Neural cell (in vitro differentiated cells): Measurements from ENCODE around the gene GRP. TPM values are rescaled to one million over a fixed set of nuclear protein-coding genes. Genes with fewer than 3 reads are reported as not detected.

Source experiments
- H2AFZ ChIP-seq: fragments of 200-600, 300-800 bp; sonication (generic), shearing (Covaris generic); 2 replicates; pipeline ENCODE4 v1.6.0; 2014; ENCODE audit warnings: low read depth, mild to moderate bottlenecking, antibody characterized with exemption, low read length, moderate library complexity
- H3F3A ChIP-seq: fragments of 200-600 bp; shearing (Covaris generic); 2 replicates; pipeline ENCODE4 v1.6.1; 2016; ENCODE audit warnings: mild to moderate bottlenecking, moderate library complexity, mixed read lengths, antibody characterized with exemption, low read length; ENCODE audit not compliant: insufficient read depth, poor library complexity, severe bottlenecking
- H3K27ac ChIP-seq: fragments of 200-600, 300-800 bp; sonication (generic), shearing (Covaris generic); 2 replicates; pipeline ENCODE4 v1.5.1; 2014; ENCODE audit warnings: mild to moderate bottlenecking, low read length, moderate library complexity
- H3K27me3 ChIP-seq: fragments of 300-800, 200-600 bp; sonication (generic), shearing (Covaris generic); 2 replicates; pipeline ENCODE4 v1.6.0; 2014; ENCODE audit warnings: mild to moderate bottlenecking, low read depth, low read length, moderate library complexity; ENCODE audit not compliant: insufficient read depth
- H3K36me3 ChIP-seq: fragments of 300-800, 200-600 bp; sonication (generic), shearing (Covaris generic); 2 replicates; pipeline ENCODE4 v1.5.1; 2014; ENCODE audit warnings: mild to moderate bottlenecking, antibody characterized with exemption, low read length, moderate library complexity; ENCODE audit not compliant: insufficient read depth
- H3K4me2 ChIP-seq: fragments of 300-800, 200-600 bp; sonication (generic), shearing (Covaris generic); 2 replicates; pipeline ENCODE4 v1.6.0; 2014; ENCODE audit warnings: mild to moderate bottlenecking, low read length
- H3K4me3 ChIP-seq: fragments of 300-800, 200-600 bp; sonication (generic), shearing (Covaris generic); 2 replicates; pipeline ENCODE4 v1.5.1; 2014; ENCODE audit warnings: mild to moderate bottlenecking, low read length, moderate library complexity
- H3K79me2 ChIP-seq: fragments of 200-600 bp; shearing (Covaris generic); replicated peaks from 2 replicates; pipeline ENCODE4 v1.6.0; 2014; ENCODE audit warnings: mild to moderate bottlenecking, low read length, moderate library complexity; ENCODE audit not compliant: insufficient read depth
- H3K9ac ChIP-seq: fragments of 300-800, 200-600 bp; sonication (generic), shearing (Covaris generic); 2 replicates; pipeline ENCODE4 v1.6.1; 2016; ENCODE audit warnings: mild to moderate bottlenecking, low read length, mixed read lengths
- H3K9me2 ChIP-seq: fragments of 200-600 bp; shearing (Covaris generic); 2 replicates; pipeline ENCODE4 v1.6.1; 2016; ENCODE audit warnings: mild to moderate bottlenecking, low read length, mixed read lengths; ENCODE audit not compliant: insufficient read depth
- H3K9me3 ChIP-seq: fragments of 200-600, 300-800 bp; sonication (generic), shearing (Covaris generic); 2 replicates; pipeline ENCODE4 v1.6.1; 2016; ENCODE audit warnings: mild to moderate bottlenecking, mixed run types, low read length, moderate library complexity, mixed read lengths
- H4K20me1 ChIP-seq: fragments of 200-600 bp; shearing (Covaris generic); 2 replicates; pipeline ENCODE4 v1.6.1; 2016; ENCODE audit warnings: mild to moderate bottlenecking, mixed run types; ENCODE audit not compliant: insufficient read depth
- EP300 ChIP-seq: fragments of 450-650 bp; conservative IDR thresholded peaks from 2 replicates; pipeline ENCODE4 v1.6.1; 2014; ENCODE audit warnings: antibody characterized with exemption, mild to moderate bottlenecking, moderate library complexity; ENCODE audit not compliant: poor library complexity, severe bottlenecking
- EZH2 ChIP-seq: fragments of 200-600, 300-800 bp; shearing (Covaris generic), sonication (generic); IDR thresholded peaks from 2 replicates; pipeline ENCODE4 v1.6.1; 2014; ENCODE audit warnings: antibody characterized with exemption, low read length, borderline replicate concordance, mild to moderate bottlenecking; ENCODE audit not compliant: insufficient read depth, poor library complexity, severe bottlenecking
- MXI1 ChIP-seq: fragments of 450-650 bp; conservative IDR thresholded peaks from 2 replicates; pipeline ENCODE4 v1.6.1; 2014; ENCODE audit warnings: antibody characterized with exemption, mild to moderate bottlenecking; ENCODE audit not compliant: poor library complexity, severe bottlenecking
- POLR2AphosphoS5 ChIP-seq: IDR thresholded peaks from 2 replicates; pipeline ENCODE4 v1.6.1; 2012
- RAD21 ChIP-seq: fragments of 450-650 bp; conservative IDR thresholded peaks from 2 replicates; pipeline ENCODE4 v1.6.1; 2014; ENCODE audit warnings: antibody characterized with exemption, mild to moderate bottlenecking, moderate library complexity
- SMC3 ChIP-seq: fragments of 450-650 bp; conservative IDR thresholded peaks from 2 replicates; pipeline ENCODE4 v1.6.1; 2014; ENCODE audit warnings: antibody characterized with exemption, mild to moderate bottlenecking, moderate library complexity; ENCODE audit not compliant: poor library complexity
- TAF1 ChIP-seq: IDR thresholded peaks from 2 replicates; pipeline ENCODE4 v1.6.1; 2012; ENCODE audit warnings: low read depth
- polyA plus RNA-seq: library from polyadenylated mRNA; depleted of rRNA; stranded (reverse); fragments of >200 nt; gene quantifications from 2 replicates; pipeline ENCODE4 v1.2.3, GENCODE V29; 2014
- TF ChIP-seq, protein P1 (sequence below): IDR thresholded peaks from 2 replicates; pipeline ENCODE4 v1.6.1; 2012; ENCODE audit warnings: borderline replicate concordance
- TF ChIP-seq, protein P2 (sequence below): fragments of 450-650 bp; IDR thresholded peaks from 2 replicates; pipeline ENCODE4 v1.5.1; 2014; ENCODE audit warnings: antibody characterized with exemption, mild to moderate bottlenecking, moderate library complexity; ENCODE audit not compliant: poor library complexity, severe bottlenecking

GRP gene
- polyA plus RNA-seq, 1 donor from 2014 or later = not detected

DNA sequence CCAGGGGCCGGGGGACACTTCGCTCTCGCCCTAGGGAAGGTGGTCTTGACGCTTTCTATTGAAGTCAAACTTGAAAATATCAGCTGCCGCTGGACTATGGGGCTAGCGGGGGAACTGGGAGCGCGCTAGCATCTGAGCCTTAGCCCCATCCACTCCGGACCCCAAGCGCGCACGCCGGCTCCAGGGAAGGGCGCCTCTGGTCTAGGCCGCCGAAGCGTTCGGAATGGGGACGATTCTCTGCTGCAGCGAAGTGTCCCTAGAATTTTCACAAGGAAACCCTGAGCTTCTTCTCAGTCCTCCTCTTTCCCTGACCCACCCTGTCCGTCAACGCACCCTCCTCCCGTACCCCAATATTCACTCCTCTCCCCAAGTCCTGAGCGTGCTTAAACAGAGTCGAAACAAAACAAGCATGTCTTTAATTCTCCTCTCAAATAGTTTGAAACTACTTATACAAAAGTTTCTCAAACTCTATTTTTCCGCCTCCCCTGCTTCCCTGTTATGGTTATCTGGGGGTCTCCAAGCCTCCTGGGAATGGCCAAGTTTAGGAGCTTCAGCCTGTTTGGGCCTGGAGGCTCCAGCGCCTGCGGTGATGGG lies 48.3 kb downstream of the GRP start:
- Histone ChIP-seq H2AFZ (no peak overlapping the region), H3K9me3 (peaks cover 15% of the 10 kb centered on the region), H3K79me2 (no peaks in the 10 kb centered on the region), H3K4me2 (no peak overlapping the region), H3K27me3 (peaks cover 98% of the 10 kb centered on the region), H4K20me1 (no peaks in the 10 kb centered on the region), H3K9me2 (no peaks in the 10 kb centered on the region), H3K27ac (no peak overlapping the region), H3K36me3 (no peaks in the 10 kb centered on the region), H3K9ac (no peak overlapping the region), H3K4me3 (no peak overlapping the region), H3F3A (no peaks in the 10 kb centered on the region)
- TF ChIP-seq, protein P1, sequence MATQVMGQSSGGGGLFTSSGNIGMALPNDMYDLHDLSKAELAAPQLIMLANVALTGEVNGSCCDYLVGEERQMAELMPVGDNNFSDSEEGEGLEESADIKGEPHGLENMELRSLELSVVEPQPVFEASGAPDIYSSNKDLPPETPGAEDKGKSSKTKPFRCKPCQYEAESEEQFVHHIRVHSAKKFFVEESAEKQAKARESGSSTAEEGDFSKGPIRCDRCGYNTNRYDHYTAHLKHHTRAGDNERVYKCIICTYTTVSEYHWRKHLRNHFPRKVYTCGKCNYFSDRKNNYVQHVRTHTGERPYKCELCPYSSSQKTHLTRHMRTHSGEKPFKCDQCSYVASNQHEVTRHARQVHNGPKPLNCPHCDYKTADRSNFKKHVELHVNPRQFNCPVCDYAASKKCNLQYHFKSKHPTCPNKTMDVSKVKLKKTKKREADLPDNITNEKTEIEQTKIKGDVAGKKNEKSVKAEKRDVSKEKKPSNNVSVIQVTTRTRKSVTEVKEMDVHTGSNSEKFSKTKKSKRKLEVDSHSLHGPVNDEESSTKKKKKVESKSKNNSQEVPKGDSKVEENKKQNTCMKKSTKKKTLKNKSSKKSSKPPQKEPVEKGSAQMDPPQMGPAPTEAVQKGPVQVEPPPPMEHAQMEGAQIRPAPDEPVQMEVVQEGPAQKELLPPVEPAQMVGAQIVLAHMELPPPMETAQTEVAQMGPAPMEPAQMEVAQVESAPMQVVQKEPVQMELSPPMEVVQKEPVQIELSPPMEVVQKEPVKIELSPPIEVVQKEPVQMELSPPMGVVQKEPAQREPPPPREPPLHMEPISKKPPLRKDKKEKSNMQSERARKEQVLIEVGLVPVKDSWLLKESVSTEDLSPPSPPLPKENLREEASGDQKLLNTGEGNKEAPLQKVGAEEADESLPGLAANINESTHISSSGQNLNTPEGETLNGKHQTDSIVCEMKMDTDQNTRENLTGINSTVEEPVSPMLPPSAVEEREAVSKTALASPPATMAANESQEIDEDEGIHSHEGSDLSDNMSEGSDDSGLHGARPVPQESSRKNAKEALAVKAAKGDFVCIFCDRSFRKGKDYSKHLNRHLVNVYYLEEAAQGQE = no peak
- TF ChIP-seq TAF1 (no peak), POLR2AphosphoS5 (no peak), MXI1 (no peak), EZH2 (no peak), SMC3 (no peak), EP300 (no peak), RAD21 (no peak)
- TF ChIP-seq, protein P2, sequence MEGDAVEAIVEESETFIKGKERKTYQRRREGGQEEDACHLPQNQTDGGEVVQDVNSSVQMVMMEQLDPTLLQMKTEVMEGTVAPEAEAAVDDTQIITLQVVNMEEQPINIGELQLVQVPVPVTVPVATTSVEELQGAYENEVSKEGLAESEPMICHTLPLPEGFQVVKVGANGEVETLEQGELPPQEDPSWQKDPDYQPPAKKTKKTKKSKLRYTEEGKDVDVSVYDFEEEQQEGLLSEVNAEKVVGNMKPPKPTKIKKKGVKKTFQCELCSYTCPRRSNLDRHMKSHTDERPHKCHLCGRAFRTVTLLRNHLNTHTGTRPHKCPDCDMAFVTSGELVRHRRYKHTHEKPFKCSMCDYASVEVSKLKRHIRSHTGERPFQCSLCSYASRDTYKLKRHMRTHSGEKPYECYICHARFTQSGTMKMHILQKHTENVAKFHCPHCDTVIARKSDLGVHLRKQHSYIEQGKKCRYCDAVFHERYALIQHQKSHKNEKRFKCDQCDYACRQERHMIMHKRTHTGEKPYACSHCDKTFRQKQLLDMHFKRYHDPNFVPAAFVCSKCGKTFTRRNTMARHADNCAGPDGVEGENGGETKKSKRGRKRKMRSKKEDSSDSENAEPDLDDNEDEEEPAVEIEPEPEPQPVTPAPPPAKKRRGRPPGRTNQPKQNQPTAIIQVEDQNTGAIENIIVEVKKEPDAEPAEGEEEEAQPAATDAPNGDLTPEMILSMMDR = no peak

DNA sequence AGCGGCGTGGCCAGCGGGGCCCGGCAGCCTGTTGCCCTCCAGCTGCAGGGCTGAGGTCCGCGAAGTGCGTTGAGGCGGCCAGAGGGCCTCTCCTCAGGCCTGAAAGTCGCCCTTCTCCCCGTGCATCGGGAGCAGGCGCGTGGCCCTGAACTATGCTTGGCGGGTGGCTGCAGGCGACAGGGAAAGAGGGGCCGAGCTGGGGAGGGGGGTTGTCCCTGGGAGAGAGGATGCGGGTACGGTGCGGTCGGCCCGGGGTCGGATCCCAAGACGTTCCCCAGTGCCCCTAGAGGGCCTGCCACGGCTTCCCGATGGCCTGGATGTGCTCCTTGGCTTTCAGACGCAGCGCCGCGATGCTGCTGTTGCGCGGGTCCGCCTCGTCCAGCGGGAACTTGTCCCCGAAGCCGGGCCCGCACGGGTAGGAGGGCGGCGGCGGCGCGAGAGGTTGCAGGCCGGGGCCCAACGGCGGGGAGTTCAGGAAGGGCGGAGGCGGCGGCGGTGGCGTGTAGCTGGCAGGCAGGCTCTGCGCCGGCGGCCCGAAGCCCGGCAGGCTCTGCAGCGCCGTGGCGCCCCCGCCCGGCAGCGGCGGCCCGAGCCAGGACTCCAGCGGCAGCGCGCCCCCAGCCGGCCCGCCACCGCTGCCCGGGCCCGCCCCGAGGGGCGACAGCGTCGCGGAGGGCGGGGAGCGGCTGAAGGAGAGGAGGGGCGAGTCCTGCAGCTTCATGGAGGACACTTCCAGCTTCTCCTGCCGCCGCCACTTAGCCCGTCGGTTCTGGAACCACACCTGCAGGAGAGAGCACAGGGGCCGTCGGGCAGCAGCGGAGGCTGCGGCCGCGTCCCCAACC lies 49.0 kb downstream of the GRP start:
- Histone ChIP-seq H2AFZ (no peak overlapping the region), H4K20me1 (no peaks in the 10 kb centered on the region), H3K9me2 (no peaks in the 10 kb centered on the region), H3K9ac (no peak overlapping the region), H3K27ac (no peak overlapping the region), H3K4me3 (no peak overlapping the region), H3K9me3 (peaks cover 15% of the 10 kb centered on the region), H3K27me3 (peaks cover 98% of the 10 kb centered on the region), H3F3A (no peaks in the 10 kb centered on the region), H3K36me3 (no peaks in the 10 kb centered on the region), H3K4me2 (no peak overlapping the region), H3K79me2 (no peaks in the 10 kb centered on the region)
- TF ChIP-seq EZH2 (no peak), POLR2AphosphoS5 (no peak), MXI1 (no peak), RAD21 (no peak), TAF1 (no peak), SMC3 (no peak), EP300 (no peak)
- TF ChIP-seq, protein P2 = no peak
- TF ChIP-seq, protein P1 = no peak
